Thyroid gland (tissue), 4 donors: ENCODE data around the gene RNF121. TPM values are rescaled to one million over a fixed set of nuclear protein-coding genes. Genes with fewer than 3 reads are reported as not detected.
A peak's percentile ranks its signal among the peaks of the same experiment; 100 is the strongest.

Experiments
- DNase-seq, 2 donors: peaks; one replicate each; pipeline ENCODE4 v3.0.0-alpha.2; 2019
- H3K27ac ChIP-seq, 3 donors: fragments of 200-600 bp; sonication (generic); 1 replicate in 2 of 3; 2 replicates in 1 of 3; pipeline ENCODE4 v1.5.1; 2016 to 2019; ENCODE audit warnings: mild to moderate bottlenecking in 1 of 3, moderate library complexity in 1 of 3
- H3K27me3 ChIP-seq: fragments of 200-600 bp; sonication (generic); one replicate; pipeline ENCODE4 v1.5.1; 2019
- H3K36me3 ChIP-seq, 2 donors: fragments of 200-600 bp; sonication (generic); one replicate each; pipeline ENCODE4 v1.5.1; 2016 to 2019
- H3K4me1 ChIP-seq, 2 donors: fragments of 200-600 bp; sonication (generic); one replicate each; pipeline ENCODE4 v1.5.1; 2017 to 2019
- H3K4me3 ChIP-seq, 3 donors: fragments of 200-600 bp; sonication (generic); replicated peaks in 1 of 3; 1 replicate in 2 of 3; 2 replicates in 1 of 3; pipeline ENCODE4 v1.5.1; 2016; ENCODE audit warnings: mild to moderate bottlenecking in 1 of 3
- H3K9me3 ChIP-seq: fragments of 200-600 bp; sonication (generic); one replicate; pipeline ENCODE4 v1.5.1; 2017
- POLR2A ChIP-seq, 2 donors: fragments of 450-650 bp; IDR thresholded peaks; one replicate each; pipeline ENCODE4 v1.6.1; 2017; ENCODE audit warnings: antibody characterized with exemption in 2 of 2, mild to moderate bottlenecking in 2 of 2, moderate library complexity in 1 of 2
- WGBS, 2 donors: methylation state at CpG; one replicate each; pipeline ENCODE4 v1.1.5; 2017; 5-methylcytosine and 5-hydroxymethylcytosine counted together
- intact Hi-C: fragments of 100-400 bp; cut with DNase I; formaldehyde crosslinking; loops from one replicate; pipeline ENCODE4 v1.15.1; 2023
- total RNA-seq, 4 donors: library from RNA; depleted of rRNA; stranded (reverse); fragments of >200 nt; gene quantifications; one replicate each; pipeline ENCODE4 v1.2.3, GENCODE V29; 2016
- TF ChIP-seq, protein P1 (sequence below), 6 experiments: fragments of 200-600 bp in 3 of 6; fragments of 450-650 bp in 3 of 6; sonication (generic) in 3 of 6; IDR thresholded peaks; one replicate each; pipeline ENCODE4 v1.5.1; 2016 to 2019; ENCODE audit warnings: antibody characterized with exemption in 6 of 6, mild to moderate bottlenecking in 2 of 6, inconsistent platforms in 1 of 6, moderate library complexity in 1 of 6

The RNF121 gene
- total RNA-seq, 4 donors from 2014 or later = 41.9 to 64.4 (median 54.7) TPM

DNA sequence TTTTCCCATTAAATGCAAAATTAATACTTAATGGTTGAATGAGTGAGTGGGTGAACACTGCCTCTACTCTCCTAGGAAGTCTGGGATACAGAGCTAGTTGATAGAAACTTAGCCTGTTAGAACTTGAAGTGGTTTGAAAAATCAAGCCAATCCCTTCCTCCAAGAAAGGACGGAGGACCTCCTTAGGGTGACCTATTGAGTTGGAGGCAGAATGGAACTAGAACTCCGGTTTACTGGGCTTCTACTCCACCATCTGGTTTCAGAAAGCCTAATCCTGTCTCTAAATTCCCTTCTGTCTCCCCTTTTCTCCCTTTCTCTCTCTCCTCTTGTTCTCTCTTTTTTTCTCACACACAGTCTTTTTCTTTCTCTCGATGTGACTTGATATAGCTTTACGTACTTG is 50.2 kb downstream of the RNF121 start:
- no peaks in the 10 kb centered on the region for H3K9me3 ChIP-seq
- intact Hi-C loops = no loop called here
- WGBS, 2 donors = 94 to 95% methylated on average over 4 of the region's 4 CpGs

GRCh38 chr11:71979602-71980001 is 50.8 kb downstream of the RNF121 start:
- H3K27me3 ChIP-seq = no peaks in the 10 kb centered on the region
- H3K9me3 ChIP-seq = no peaks in the 10 kb centered on the region
- no peak overlapping the region for H3K27ac ChIP-seq
- 83 to 96% methylated on average over 3 of the region's 3 CpGs for WGBS, 2 donors
- no peaks in the 10 kb centered on the region for H3K4me1 ChIP-seq
- H3K4me3 ChIP-seq = no peak overlapping the region
- DNase-seq = no peak
- TF ChIP-seq, protein P1, sequence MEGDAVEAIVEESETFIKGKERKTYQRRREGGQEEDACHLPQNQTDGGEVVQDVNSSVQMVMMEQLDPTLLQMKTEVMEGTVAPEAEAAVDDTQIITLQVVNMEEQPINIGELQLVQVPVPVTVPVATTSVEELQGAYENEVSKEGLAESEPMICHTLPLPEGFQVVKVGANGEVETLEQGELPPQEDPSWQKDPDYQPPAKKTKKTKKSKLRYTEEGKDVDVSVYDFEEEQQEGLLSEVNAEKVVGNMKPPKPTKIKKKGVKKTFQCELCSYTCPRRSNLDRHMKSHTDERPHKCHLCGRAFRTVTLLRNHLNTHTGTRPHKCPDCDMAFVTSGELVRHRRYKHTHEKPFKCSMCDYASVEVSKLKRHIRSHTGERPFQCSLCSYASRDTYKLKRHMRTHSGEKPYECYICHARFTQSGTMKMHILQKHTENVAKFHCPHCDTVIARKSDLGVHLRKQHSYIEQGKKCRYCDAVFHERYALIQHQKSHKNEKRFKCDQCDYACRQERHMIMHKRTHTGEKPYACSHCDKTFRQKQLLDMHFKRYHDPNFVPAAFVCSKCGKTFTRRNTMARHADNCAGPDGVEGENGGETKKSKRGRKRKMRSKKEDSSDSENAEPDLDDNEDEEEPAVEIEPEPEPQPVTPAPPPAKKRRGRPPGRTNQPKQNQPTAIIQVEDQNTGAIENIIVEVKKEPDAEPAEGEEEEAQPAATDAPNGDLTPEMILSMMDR (IDR thresholded peaks at IDR 0.05) = no peak
- peaks cover 0 to 4% of the 10 kb centered on the region in 2 donors for H3K36me3 ChIP-seq
- intact Hi-C loops = no loop called here

More for the DNA sequence above, 50.2 kb downstream of the RNF121 start:
- no peaks in the 10 kb centered on the region for H3K27me3 ChIP-seq
- no peak for TF ChIP-seq POLR2A (IDR thresholded peaks at IDR 0.05)
- TF ChIP-seq, protein P1 (IDR thresholded peaks at IDR 0.05) = no peak
- H3K27ac ChIP-seq = no peak overlapping the region
- no peak for DNase-seq
- H3K4me3 ChIP-seq = no peak overlapping the region
- H3K4me1 ChIP-seq = no peaks in the 10 kb centered on the region
- peaks cover 0 to 4% of the 10 kb centered on the region in 2 donors for H3K36me3 ChIP-seq

DNA sequence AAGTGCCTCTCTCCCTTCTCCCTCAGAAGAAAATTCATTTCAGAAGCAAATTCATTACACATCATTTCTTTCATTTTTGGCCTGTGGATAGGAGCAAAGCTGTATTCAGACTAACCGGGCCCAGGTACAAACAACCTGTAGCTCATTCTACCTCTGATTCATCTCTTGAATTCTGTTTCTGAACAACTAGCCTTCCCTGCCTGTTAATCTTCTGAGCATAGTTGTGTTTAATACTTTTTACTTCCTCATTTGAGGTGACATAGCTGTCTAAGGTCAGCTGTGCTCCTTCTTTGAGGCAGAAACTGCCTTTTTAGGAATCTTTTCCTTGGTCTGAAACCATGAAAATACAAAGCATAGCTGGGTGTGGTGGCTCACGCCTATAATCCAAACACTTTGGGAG is 57.3 kb downstream of the RNF121 start:
- no peak for DNase-seq
- intact Hi-C loops = no loop called here
- Histone ChIP-seq H3K27me3 (no peaks in the 10 kb centered on the region), H3K4me1 (peaks cover 10 to 14% of the 10 kb centered on the region in 2 donors), H3K36me3 (peaks cover 0 to 7% of the 10 kb centered on the region in 2 donors), H3K27ac (no peak overlapping the region), H3K4me3 (no peak overlapping the region), H3K9me3 (no peaks in the 10 kb centered on the region)
- TF ChIP-seq, protein P1 (IDR thresholded peaks at IDR 0.05) = no peak
- TF ChIP-seq POLR2A (IDR thresholded peaks at IDR 0.05) = no peak
- 86 to 93% methylated on average over 2 of the region's 2 CpGs for WGBS, 2 donors

GRCh38 chr11:71987521-71987920 is 58.7 kb downstream of the RNF121 start:
- H3K4me3 ChIP-seq = no peak overlapping the region
- 46 to 48% methylated on average over 2 of the region's 2 CpGs for WGBS, 2 donors
- no peak for TF ChIP-seq POLR2A (IDR thresholded peaks at IDR 0.05)
- TF ChIP-seq, protein P1 (IDR thresholded peaks at IDR 0.05) = no peak
- intact Hi-C loops = no loop called here
- peaks cover 0 to 11% of the 10 kb centered on the region in 2 donors for H3K36me3 ChIP-seq
- no peak for DNase-seq
- no peak overlapping the region for H3K27ac ChIP-seq
- peaks cover 10 to 14% of the 10 kb centered on the region in 2 donors for H3K4me1 ChIP-seq
- H3K27me3 ChIP-seq = no peaks in the 10 kb centered on the region
- no peaks in the 10 kb centered on the region for H3K9me3 ChIP-seq

DNA sequence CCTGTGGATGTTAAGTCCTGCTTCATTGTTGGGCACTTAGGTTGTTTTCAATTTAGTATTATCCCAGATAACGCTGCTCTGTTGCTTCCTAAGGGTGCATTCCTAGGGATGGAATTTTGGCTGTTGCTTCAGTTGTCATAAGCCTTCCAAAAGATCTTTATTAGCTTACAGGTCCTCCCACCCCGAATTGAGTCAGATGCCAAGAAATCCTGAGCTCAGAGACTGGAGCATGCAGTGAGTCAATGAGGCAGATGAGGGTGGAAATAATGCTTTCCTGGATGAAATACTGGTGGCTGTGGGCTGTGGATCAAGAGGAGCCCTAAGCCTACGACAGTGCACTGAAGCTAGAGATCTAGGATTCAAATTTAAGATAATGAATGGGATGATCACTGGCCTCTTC is 59.2 kb downstream of the RNF121 start:
- H3K27me3 ChIP-seq = no peaks in the 10 kb centered on the region
- intact Hi-C loops = no loop called here
- no peak overlapping the region for H3K27ac ChIP-seq
- peaks cover 10 to 14% of the 10 kb centered on the region in 2 donors for H3K4me1 ChIP-seq
- TF ChIP-seq, protein P1 (IDR thresholded peaks at IDR 0.05) = no peak
- TF ChIP-seq POLR2A (IDR thresholded peaks at IDR 0.05) = no peak
- H3K9me3 ChIP-seq = no peaks in the 10 kb centered on the region
- WGBS, 2 donors = 58 to 74% methylated on average over 3 of the region's 3 CpGs
- peaks cover 0 to 11% of the 10 kb centered on the region in 2 donors for H3K36me3 ChIP-seq
- H3K4me3 ChIP-seq = no peak overlapping the region
- DNase-seq = peak; percentile 6 to 28
